Astrocyte of the hippocampus (primary cell): ENCODE measurements around the gene ALPK3.

ENCODE experiments used
- DNase-seq: peaks from one replicate; pipeline ENCODE4 v3.0.0; 2011; ENCODE audit warnings: low read depth, low spot score

The ALPK3 gene

DNA sequence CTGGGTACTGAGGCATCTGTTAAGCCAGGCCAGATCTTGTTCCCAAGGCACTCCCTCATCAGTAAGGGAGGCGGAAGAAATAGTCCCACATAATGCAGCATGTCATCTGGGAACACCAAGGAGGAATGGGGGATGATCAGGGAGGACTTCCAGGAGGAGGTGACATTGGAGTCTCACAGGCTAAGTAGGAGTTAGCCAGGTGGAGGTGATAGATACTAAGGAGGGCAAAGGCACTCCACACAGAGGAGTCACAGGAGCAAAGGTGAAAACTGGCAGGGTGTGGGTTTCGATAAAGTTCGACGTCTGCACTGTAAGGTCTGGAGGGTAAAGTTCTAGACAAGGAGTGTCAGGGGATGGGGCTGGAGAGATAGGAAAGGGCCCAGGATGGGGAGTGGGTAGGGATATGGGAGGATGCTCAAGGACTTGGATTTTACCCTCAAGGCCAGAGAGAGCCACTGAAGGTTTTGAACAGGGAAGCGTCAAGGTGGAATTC, 73.6 kb downstream of the ALPK3 start:
- no peak for DNase-seq

DNA sequence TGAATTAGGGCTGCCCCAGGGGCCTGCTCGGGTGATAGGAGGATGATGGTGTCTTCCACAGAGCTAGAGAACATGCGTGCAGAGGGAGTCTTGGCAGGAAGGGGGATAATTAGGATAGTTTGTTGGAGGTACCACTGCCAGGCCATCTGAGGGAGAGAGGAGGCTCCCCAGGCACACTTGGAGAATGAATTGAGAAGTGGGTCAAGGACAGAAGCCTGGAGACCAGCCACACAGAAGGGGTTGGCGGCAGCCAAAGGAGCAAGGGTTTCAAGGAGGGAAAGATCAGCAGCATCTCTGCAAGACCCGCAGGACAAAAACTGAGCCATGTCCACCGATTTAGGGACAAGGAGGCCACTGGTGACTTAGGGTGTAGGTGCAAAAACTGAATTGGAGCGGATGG, 74.2 kb downstream of the ALPK3 start:
- no peak for DNase-seq

DNA sequence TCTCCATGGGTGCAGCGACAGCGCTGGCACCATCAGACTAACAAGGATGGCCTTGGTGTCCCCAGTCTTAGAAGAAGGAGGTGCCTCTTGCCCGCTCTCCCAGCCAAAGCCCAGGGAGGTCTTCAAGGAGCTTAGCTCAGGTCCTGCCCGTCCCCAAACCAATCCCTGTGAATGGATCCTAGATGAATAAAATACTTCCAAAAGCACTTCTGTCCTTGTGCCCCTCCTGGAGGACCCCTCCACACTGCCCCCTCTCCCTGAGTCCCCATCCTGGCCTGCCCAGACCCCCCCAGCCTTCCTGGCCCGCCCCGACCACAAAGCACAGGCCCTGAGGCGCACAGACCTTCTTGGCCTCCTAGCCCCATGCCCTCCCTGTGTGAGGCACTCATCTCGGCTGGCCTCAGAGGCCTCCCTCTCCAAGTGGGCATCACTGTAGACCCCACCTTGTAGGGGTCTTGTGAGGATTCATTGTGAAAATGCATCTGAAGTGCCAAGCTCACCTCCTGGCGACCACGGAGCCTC, 75.7 kb downstream of the ALPK3 start:
- no peak for DNase-seq

DNA sequence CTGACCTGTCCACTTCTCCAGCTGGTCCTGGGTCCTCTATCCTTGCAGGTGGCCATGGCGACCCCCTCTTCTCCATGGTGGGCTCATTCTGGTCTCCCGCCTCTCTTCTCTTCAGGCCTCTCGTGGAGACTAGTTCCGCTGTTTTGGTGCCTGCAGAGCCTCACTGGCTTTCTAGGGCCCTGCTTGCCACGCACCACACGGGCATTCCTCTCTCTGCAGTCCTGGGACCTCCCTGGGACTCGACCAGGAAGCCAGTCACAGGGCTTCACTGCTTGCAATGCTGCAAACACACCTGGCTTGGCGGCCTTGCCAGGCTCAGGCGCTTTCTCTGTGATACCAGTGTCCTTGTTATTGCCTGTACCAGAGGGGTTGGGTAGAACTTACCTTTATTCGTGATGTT, 76.5 kb downstream of the ALPK3 start:
- no peak for DNase-seq

DNA sequence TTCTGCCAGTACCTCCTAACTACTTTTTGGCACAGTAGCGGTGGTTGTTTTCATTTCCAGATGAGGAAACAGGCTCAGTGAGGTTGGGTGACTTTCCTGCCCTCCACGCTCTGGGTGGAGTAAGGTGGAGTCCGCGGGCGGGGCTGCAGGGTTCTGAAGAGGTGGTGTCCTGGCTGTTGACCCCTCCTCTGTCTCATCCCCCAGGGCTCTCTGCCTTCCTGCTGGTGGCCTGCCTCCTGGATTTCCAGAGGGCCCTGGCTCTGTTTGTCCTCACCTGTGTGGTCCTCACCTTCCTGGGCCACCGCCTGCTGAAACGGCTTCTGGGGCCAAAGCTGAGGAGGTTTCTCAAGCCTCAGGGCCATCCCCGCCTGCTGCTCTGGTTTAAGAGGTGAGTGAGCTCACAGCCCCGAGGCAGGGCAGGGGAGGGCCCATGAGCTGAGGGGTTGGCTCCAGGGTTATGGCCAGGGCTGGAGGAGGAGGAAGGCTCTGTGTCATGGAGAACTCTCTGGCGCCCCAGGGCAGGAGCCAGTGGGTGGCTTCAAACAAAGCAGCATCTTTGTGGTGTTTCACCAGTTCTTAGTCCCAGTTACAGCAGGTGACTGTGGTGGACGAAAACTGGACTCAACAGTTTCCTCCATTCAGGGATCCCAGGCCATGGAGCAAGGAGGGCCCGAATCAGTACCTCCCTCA, 77.7 kb downstream of the ALPK3 start:
- no peak for DNase-seq

DNA sequence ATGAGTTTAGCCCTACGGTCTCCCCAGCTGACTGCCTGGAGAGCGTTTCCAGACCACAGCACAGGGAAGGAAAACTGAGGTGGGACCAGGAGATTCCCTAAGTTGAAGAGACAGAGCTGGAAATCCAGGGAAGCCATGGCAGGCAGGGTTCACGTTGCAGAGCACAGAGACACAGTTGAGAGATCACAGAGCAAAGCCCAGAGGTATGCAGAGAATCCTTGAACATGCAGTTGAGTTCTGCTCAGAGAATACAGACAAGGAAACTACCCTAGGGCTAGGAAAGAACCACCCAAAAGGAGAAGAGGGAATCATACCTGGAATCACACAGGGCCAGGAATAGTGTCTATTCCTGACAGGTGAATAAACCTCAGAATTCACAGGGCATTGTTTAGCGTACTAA, 81.6 kb downstream of the ALPK3 start:
- DNase-seq: no peak

DNA sequence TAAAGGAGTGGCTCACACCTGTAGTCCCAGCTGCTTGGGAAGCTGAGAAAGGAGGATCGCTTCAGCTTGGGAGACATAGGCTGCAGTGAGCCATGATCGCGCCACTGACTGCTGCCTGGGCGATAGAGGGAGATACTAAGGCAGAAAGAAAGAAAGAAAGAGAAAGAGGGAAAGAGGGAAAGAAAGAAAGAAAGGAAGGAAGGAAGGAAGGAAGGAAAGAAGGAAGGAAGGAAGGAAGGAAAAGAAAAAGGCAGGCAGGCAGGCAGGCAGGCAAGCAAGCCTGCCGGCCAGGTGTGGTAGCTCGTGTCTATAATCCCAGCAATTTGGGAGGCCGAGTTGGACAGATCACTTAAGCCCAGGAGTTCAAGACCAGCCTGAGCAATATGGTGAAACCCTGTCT, 82.6 kb downstream of the ALPK3 start:
- DNase-seq: no peak

DNA sequence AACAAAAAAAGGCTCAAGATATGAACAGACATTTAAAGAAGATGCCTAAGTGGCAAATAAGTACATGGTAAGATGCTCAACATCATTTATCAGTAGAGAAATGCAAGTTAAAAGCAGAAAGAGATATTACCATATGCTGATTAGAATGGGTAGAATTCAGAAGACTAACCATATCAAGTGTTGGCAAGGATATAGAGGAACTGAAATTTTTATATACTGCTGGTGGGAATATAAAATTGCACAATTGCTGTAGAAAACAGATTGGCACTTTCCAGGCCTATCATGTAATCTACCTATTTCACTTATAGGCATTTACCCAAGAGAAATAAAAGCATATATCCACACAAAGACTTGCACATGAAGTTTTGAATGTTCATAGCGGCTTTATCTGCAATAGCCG, 84.4 kb downstream of the ALPK3 start:
- DNase-seq: no peak

DNA sequence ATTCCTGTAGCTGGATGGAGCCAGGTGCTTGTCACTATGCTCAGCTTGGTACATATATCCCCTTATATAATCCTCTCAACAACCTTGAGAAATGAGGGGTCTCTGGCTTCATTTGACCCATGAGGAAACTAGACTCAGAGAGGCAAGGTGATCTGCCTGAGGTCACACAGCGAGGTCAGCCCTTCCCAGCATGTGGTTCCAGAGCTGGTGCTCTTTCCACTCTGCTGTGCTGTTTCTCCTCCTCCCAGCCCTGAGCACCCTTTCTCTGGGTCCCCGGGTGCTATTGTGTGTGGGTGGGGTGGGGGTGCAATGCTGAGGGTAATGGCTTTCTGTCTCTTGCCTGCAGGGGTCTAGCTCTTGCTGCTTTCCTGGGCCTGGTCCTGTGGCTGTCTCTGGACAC, 86.6 kb downstream of the ALPK3 start:
- DNase-seq: no peak

DNA sequence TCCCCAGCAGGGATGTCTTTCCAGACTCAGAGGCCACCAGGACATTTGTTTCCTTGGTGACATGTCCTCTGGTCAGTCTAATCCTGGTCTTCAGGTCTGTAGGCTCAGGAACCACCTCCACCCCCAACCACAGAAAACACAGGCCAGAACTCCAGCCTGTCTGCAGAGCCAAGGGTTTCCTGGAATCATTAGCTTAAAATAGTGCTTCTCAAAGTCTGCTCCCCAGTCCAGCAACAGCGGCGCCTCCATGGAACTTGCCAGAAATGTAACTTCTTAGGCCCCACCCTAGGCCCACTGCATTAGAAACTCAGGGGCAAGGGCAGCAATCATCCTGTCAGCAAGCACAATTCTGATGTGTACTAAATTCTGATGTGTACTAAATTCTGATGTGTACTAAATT, 87.3 kb downstream of the ALPK3 start:
- DNase-seq: peak; percentile 21

DNA sequence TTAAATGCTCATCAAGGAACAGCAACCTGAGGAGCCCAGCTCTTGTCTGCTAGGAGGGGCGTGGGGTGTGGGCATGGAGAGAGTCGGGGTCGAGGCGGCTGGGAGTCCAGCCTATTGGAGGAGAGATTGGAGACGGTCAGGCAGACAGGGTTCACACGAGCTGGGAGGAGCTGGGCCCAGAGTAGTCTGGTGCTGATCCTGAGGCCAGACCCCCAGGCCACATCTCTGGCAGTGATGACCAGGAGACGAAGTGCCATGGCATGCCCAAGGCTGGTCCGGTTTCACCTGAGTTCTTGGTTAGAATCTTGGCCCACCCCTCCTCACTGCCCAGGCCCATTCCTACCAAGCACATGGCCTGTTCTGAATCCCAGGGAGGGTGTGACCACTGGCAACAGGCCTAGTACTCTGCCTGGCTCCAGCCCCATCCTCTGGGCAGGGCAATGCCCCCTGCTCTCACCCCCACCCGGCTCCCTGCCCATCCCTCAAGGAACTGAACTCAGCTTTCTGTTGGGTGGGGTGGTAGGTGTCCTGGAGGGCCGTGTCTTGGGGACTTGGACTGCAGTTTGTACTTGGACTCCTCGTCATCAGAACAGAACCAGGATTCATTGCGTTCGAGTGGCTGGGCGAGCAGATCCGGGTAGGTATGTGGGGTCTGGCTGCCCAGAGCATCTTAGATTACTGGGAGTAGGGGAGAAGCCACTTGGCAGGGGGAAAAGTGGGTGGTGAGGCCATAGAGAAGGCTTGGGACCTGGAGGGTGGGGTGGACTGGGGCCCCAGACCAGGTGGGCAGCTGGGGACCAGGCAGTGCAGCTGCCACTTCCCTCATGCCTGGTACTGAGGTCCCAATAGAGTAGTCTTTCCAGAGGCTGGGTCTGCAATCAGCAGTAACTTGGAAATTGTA, 88.1 kb downstream of the ALPK3 start:
- no peak for DNase-seq

DNA sequence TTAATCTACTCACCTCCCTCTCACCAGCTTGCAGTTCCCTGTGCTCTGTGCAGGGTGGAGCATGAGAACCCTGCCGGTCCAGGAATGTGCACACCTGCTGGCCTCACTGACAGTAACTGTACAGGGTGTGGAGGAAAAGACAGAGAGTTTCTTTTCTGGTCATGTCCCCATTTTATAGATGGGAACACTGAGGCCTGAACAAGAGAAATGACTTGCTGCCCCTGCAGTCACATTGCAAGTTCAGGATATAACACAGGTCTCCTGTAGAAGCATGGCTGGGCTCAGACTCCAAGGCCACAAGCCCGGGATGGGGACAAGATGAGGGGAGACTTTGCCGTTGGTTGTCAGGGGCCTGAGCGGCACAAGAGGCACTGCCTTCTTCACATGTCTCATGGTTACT, 90.6 kb downstream of the ALPK3 start:
- DNase-seq: no peak

DNA sequence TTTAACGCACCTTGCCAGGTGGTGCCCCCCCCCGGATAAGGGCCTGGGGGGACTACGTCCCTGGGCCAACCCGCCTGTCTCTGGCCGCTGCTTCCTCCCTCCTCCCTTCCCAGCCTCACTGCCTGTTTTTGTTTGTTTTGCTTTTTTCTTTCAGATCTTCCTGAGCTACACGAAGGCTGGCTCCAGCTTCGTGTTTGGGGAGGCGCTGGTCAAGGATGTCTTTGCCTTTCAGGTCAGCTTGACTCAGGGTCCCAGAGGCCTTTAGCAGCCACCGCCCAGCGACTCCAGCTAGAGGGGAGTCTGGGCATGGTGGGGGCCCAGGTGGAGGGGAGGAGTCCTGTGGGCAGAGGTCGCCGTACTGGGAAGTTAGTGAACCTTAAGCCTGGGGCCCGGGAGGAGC, 91.4 kb downstream of the ALPK3 start:
- no peak for DNase-seq

DNA sequence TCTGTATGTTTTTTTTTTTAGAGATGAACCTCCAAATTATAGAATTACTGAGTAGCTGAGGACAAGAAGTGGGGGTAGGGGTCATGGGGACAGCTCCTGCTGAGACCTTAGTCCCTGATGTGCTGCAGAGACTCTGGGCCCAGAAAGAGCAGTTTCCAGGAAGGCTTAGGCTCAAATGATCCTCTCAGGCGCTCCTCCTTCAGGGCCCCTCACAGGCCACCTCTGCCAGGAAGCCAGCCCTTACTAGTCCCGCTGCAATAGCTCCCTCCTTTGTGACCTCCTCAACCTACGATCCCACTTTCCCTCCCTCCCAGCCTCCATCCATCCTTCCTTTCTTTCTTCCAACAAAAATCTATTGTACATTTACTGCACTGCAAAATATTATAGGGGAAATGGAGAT, 91.9 kb downstream of the ALPK3 start:
- DNase-seq: no peak

DNA sequence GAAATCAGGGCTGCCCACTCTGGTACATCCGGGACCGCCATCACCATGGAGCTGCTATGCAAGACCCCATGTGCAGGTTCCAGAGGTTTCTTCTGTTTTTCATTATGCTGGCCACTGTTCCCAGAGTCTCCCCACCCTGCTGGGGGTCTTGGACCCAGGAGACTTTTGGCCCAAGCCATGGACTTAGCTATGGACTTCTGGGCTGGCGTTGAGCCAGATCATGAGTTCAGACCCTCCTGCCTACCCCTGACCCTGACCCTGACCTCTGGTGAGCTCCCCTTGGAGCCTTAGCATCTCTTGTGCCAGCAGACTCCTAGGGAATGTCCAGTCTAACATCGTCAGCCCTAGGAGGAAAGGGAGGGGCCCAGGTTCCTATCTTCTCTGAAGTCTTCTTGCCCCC, 92.6 kb downstream of the ALPK3 start:
- no peak for DNase-seq

DNA sequence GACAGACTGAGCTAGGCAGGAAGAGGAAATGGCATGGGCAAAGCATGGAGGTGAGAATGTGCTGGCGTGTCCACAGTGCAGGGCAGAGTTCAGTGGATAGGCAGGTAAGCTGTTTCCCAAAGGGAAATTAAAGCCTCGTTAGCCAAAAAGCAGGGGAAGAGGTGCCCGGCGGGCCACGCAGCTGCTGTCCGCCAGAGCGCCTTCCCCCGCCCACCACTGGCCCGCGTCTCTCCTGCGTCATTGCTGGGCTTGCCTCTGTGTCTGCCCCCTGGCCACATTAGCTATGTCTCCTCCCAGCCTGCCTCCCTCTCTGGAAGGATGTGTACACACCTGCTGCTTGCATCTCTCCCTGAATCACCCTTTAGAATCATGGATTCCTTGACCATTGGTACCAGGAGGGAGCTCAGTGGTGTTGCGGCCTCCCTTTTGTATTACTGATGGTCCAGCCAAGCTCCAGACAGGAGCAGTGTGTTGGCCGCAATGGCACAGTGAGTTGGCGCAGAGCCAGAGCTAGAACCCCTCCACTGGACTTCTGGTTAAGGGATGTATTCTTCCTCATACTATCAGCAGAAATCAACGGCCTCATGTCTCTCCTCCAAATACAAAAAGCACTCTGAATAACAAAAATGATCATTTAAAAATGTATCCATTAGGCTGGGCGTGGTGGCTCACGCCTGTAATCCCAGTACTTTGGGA, 93.9 kb downstream of the ALPK3 start:
- no peak for DNase-seq

DNA sequence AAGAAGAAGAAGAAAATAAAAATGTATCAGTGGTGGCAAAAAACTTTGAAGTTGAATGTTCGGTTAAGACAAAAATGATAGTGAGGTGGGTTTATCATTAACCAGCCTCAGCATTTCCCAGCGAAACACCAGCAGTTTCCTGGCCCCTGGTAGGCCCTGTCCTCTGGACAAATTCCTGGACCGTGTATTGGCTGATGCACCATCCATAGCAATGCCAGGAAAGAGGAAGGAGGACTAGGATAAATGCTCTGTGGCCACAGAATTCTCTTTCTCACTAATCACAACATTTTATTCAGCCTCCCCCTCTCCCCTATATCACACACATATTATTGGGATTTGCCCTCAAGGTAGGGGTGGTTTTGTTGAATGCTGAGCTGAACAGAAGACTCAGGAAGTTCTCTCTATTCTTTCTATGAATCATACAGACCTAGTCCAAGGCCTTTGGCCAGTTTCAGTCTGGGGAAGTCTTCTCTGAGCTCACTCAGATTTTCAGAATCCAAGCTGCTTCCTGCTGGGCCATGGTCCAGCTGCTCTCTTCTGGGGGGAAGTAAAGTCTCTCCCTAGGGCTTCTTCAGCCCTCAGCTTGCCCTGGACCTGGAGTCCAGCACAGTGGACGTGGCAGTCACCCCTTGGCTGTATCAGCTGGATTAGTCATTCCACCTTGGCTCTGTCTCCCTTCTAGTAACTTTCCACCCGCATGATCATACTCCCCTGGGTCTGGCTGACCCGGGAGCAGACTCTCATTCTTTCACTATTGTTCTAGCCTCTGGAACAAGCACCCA, 94.9 kb downstream of the ALPK3 start:
- DNase-seq: peak; percentile 93

DNA sequence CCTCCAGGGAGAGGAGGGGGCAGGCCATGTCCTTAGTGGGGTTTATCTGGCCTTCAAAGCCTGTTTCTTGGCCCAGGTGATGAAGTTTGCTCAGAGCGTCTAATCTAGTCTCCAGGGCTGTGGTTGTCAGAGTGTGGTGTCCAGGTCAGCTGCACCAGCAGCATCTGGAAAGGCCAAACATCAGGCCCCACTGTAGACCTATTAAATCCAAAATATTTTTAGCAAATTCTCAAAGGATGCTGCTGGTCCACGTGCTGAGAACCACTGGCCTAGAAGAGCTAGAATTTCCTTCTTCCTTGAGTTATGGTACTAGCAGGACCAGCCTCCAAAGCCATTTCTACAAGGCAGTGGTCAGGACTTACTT, 96.2 kb downstream of the ALPK3 start:
- no peak for DNase-seq

DNA sequence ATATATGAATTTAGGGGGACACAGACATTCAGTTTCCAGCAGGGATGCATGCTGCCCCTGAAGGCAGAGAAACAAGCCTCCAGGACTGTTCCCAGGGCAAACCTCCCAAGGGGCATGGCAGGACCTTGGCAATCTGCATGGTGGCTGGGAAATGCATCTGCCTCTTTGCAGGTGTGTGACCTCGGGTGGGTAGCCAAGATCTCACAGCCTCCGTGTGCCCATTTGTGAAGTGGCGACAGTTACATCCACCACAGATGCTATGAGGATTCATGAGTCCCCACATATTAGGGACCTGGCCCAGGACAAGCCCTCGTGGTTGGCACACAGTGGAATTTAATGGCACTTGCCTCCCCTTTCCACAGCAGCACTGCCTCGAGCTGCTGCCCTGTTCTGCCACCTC, 97.2 kb downstream of the ALPK3 start:
- DNase-seq: no peak

DNA sequence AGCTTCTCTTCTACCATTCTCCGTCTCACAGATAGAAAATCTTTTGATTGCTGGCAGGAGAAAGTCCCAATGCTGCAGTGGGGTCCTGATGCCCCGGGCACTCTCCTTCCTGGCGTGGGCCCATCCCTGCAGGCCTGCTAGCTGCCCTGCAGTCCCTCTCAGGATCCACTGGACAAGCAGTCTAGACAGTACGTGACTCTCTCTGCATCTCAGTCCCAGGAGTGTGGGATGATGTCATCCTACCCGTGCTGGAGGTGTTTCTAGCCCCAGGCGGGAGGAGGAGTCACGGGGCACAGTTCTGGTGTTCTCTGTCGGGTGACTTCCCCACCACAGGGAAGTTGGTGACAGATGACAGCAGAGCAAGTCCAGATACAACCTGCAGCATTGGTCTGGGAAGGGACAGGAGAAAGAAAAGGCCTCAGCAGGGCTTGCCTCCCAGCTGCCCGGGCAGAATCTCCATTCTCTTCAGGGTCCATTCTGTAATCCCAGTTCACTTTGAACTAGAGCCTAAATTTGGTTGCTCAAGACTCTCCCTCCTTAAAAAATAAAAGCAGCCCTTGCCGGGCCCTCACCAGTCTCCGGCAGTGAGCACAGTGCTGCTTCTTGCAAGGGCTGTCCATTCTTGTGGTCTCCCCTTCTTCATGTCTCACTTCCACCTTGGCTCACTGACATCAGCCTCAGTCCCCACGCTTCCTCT, 97.9 kb downstream of the ALPK3 start:
- peak; percentile 96 for DNase-seq

DNA sequence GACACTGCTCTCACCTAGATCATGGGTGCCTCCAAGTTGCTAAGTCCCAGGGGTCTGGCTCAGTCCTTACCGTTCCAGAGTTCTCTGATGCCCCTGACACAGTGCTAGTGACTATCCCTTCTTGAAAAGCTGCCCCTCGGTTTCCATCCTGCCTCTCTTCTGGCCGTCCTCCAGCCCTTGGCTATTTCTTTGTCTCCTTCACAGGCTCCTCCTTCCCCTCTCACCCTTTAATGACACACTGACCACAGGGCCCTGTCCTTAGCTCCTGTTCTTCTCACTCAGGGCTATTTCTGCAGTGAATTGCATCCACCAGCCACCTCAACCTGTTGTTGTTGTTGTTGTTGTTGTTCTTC, 98.4 kb downstream of the ALPK3 start:
- DNase-seq: peak; percentile 33
